NCI-H2196 (cell line): Measurements from ENCODE around the gene TBCD.
"Not testable (repeated sequence)": the region's sequence is repeated elsewhere in the genome, so short reads cannot be mapped to it uniquely, and the experiment has no call there.

Source experiments
- DNase-seq: peaks from one replicate; lab custom pipeline; 2025; ENCODE audit not compliant: unreplicated experiment; lab: John Stamatoyannopoulos, UW

TBCD gene

DNA sequence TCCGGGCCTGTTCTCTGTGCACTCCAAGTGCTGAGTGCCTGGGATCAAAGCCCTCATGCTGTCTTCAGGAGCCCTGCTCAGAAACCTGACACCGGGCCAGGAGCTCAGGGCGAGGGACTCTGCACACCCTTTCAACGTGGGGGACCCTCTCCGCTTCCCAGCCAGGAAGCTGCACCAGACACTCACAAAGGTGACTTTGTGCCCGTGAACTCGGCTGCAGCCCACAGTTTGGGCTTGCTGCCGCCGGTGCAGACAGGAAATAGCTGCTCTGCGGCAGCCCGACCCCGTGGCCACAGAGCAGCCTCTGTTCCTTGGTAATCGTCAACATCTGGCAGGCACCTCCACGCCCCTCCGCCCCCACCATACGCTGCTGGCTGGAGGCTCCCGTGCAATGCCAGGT lies 234.1 kb downstream of the TBCD start:
- no peak for DNase-seq

DNA sequence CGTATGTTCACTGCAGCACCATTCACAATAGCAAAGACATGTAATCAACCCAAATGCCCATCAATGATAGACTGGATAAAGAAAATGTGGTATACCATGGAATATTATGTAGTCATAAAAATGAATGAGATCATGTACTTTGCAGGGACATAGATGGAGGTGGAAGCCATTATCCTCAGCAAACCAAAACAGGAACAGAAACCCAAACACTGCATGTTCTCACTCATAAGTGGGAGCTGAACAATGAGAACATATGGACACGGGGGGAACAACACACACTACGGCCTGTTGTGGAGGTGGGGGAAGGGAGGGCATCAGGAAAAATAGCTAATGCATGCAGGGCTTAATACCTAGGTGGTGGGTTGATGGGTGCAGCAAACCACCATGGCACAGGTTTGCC lies 237.2 kb downstream of the TBCD start:
- not testable (repeated sequence) for DNase-seq

- DNase-seq = no peak
Measured at GRCh38 chr17:82989881-82990280, 238.0 kb downstream of the TBCD start.

DNA sequence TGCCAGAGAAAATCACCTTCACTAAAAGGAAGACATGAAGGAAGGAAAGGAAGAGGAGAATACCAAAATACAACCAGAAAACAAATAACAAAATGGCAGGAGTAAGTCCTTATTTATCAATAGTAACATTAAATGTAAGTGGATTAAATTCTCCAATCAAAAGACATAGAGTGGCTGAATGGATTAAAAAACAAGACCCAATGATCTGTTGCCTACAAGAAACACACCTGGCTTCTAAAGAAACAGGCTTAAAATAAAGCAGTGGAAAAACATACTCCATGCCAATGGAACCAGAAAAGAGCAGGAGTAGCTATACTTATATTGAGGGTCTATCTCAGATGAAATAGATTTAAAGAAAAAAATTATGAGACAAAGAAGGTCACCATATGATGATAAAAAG lies 241.1 kb downstream of the TBCD start:
- DNase-seq = no peak
